Activated CD8-positive, alpha-beta memory T cell treated with anti-CD3 and anti-CD28 coated beads for 1 hour (primary cell): ENCODE results near the gene CA12.
"Not testable (repeated sequence)": the region's sequence is repeated elsewhere in the genome, so short reads cannot be mapped to it uniquely, and the experiment has no call there.

Experiments
- DNase-seq, 2 donors: peaks; one replicate each; pipeline ENCODE4 v3.0.0-alpha.2; 2020; ENCODE audit warnings: low read depth in 1 of 2; ENCODE audit errors: extremely low read depth in 1 of 2

CA12 gene

DNA sequence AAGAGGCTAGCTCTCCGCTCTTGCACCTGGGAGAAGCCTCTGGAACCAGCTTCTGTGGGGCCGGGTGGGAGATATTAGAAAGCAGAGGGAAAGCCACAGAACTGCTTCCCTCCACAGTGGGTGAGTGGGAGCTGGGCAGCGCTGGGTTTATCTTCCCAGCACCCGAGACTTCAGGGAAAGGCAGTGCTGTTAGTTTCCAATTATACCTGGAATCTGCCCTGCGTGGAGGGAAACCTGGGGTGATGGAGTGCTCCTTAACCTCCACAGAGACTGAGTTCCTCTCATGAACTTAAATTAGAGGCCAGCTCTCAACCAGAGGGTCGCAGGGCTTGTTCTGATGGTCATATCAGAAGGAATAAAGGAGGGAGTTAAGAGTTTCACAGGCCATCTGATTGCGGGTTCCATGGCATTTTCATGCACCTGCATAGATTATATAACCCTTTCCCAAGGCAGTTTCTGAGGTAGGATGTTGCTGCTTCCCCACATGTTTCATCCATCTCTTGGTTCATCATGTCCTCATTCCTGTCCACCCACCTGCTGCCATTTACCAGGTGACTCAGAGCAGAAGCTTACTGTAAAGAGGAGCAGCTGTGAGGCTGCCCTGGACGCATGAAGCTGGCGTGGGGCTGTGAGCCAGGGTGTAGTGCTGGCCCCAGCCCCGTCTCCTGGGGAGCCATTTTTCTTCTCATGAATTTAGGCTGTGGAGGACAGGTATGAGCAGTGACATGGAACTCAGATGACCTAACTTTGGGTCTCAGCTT lies 42.5 kb downstream of the CA12 start:
- no peak for DNase-seq

GRCh38 chr15:63338170-63338569 lies 43.5 kb downstream of the CA12 start:
- DNase-seq, result no peak

DNA sequence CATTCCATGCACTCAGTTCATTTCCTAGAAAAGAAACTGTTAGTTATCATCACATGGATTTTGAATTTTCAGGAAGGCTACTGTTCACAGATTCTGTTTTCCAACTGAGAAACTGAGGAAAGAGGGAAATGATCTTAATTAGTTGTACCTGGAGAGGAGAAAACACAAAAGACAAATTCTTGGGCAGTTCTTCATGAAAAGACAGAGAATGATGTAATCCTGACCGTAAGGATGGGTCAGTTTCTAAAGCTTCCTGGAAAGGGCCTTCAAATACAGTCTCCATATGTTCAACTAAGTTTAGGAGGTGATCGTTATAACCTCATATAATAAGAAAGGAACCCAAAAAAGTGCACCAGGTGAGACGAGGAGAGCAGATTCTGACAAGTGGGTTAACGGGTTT lies 44.6 kb downstream of the CA12 start:
- DNase-seq, result no peak

DNA sequence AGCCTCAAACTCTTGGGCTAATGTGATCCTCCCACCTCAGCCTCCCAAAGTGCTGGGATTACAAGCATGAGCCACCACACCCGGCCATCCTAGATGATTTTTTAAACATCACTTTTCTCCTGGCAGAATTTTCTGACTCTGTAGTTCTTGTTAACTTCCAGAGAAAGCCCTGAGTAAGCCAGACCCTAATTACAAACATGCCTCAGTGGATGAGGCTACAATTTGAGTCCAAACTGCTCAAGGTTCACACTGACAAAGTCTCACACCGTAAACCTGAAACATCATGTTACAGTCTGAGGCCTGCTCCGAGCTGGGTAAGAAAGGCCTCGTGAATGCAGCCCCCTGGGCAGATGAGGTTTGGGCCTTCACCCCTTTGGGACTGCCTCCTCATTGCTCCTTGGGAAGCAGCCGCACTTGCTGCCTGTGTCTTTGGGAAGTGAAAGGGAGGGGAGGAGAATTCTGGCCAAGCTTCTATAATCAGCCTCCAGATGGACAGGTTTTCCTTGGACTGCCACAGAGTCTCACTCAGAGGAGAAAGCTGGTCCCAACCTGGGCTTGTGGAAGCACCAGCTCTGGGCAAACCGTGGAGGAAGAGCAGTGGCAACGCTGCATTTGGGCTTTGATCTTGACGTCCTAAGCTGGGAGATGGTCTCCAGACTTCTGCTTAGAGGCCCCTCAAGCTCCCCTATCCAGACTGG lies 46.0 kb downstream of the CA12 start:
- no peak for DNase-seq

DNA sequence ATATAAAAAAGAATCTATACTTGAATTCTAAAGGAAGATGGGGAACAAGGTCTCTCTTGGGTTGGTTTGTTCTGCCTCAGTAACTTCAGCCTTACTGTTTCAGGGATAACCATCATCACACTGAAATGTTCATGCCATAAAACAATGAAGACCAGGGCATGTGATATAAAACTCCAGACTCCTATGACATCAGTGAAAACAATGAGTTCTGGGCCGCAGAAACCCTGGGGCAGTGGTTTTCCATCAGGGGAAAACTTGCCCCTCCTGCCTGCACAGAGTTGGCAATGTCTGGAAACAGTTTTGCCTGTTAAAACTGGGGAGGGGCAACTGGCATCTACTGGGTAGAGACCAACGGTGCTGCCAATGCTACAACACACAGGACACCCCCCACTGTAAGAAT lies 46.8 kb downstream of the CA12 start:
- DNase-seq, result no peak

GRCh38 chr15:63332367-63333124 lies 49.1 kb downstream of the CA12 start:
- DNase-seq, result no peak

DNA sequence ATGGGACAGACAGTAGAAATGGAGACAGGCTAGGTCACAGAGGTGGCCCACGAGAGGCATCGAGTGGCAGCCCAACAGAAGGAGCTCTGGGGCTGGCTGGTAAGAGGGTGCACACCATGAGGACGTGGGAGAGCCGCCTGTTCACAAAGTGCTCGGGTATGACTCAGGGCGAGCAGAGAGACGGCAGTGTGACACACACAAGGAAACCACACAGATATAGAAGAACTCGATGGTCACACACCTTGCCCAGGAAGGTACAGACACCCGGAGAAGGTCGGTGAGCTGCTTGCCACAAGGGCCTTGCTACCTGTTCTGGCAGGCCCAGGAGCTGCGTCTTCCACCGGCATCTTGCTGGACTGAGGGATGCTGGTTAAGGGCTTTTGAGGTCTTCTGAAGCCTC lies 50.2 kb downstream of the CA12 start:
- no peak for DNase-seq

DNA sequence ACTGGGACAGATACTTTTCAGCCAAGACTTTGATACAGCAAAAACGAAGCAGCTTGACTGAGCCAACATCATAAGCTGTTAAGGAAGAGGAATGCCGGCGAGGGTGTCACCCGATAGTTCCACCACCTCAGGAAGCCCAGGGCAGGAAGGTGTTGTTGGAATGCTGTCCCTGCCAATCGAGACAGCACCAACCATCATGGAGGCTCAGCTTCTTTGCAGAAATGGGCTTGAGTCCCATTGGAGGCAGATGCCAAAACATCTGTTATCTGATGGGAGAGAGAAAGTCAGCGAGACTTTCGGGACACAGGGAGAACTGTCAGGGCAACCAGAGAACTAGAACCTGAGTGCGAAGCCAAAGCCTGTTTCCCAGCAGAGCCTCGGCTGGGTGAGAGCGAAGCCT lies 50.7 kb downstream of the CA12 start:
- DNase-seq, result no peak

DNA sequence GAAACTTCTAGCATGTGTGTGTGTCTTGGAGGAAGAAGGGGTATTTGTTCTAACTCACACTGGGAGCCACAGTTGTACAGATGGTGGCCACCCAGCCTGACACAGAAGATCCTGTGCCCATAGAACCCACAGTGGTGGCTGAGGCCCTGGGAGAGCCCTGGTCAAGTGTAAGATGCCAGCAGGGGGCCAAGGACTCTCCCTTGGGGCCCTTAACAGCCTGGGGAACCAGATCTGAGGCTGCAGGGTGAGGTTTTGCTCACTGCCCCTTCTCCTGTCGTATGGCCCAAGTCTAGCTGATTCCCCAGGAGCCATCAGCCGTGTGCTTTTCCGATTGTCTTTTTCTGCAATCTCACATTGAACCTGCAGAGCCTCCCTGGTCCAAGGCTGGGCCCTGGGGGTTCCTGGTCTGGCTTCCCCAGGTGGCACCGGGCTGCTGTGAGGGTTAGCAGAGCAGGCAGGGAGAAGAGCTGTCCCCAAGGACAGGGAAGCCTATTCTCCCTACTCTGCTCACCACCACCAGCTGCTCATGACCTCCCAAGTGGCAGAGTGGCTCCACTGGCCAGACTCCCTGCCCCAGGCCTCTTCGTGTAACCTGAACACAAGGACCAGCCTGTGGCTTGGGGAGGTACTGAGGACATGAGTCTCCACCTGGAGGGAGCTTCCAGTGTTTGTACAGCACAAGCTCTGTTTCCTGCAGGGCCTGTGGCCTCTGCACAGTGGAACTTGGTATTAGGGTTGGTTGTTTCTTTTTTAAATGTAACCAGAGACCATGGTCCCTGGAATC lies 51.9 kb downstream of the CA12 start:
- no peak for DNase-seq

DNA sequence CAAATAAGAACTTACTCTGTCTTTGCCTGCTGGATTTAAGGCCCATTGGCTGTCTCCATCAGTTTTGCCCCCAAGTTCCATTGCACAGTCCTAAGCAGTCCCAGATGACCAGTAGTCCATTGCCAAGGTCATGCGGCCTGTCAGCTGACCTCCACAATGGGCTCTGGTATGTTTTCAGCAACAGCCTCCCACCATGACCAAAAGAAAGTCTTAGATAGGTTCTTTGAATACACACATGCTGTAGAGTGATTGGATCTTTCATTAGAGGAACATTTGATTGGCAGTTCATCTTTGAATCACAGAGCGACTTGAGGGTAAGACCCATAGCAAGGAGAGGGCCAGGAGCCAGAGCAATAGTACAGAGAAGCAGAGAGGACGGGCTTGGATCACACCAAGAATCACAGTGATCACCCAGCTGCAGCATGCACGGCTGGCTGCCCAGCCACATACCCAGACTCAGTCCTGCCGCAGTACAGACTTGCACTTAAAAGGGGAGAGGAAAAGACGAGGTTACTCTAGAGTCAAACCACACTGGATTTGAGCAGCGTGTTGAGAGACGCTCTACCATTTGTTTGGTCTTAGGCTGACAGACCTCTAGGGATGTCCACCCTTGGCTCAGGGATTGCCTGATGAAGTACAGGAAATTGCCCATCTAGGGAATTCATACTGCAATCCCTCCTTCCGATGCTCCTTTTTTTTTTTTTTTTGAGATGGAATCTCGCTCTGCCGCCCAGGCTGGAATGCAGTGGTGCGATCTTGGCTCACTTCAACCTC lies 53.8 kb downstream of the CA12 start:
- no peak for DNase-seq

- no peak for DNase-seq
Observed at GRCh38 chr15:63324770-63325169, 56.9 kb downstream of the CA12 start.

DNA sequence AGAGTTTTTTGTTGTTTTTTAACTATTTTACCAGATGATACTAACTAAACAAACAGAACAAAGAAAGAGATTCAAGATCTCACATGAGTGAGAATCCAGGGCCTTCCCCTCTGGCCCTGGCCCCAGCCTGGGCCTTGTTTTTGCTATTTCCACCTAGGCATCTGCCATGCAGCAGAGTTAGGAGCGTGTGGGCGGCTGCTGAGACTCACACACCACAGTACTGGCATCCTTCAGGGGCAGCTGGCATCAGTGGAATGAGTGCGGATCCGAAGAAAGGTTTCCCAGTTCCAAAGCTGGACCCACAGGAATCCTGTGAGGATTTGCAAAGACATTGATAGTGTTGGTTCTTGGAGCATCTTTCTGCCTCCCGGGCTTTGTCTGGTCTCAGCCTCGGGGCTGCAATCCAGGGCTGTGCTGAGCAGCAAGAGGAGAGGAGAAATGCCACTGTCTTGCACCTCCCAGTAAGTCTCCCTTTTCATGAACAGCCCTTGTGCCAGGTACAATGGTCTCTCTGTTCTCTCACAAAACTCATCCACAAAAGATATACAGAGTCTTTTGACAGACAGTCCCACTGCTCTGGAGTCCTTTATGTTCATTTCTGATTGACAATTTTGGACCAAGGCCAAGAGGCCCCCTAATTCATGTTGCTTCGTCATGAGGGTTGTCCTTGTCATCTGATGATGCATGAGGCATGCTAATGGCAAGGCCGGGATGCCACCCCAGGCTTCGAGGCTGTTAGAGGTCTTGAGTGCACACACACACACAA lies 57.7 kb downstream of the CA12 start:
- DNase-seq, result no peak

DNA sequence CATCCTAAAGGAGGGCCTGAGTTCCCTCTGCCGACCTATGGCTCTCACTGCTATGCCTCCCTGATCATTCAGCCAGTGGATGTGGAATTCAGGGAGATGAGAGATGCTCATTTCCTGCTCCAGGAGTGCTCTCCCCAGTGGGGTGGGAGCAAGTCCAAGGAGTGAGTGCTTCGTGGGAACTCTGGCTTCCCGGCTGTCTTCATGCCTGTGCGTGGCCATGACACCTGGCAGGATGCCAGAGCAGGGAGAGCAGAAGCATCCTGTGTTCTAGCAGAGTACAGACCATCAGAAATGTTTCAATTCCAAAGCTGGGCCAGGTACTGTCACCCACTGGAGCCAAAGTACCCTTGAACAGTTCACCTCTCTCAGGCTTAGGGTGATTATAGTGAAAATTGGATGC lies 59.1 kb downstream of the CA12 start:
- no peak for DNase-seq

DNA sequence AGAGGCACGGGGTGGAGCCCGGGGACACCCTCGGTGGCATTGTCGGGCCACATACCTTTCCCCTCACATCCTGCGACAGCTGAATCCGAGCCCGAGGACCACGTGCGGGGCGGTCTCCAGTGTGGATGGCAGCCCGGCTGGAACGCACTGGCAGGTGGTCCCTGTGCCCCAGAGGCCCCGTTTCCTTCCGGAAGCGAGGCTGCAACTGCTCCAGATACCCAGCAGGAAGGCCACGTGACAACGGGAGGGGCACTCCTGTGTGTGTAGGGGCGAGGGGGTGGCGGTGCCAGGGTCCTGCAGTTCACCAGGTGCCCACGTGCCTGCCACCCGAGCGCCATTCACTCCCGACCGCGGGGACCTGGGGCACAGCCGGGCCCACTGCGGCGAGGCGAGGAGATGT lies 60.2 kb downstream of the CA12 start:
- DNase-seq, result no peak

GRCh38 chr15:63320981-63321380 lies 60.7 kb downstream of the CA12 start:
- not testable (repeated sequence) for DNase-seq

- DNase-seq, result not testable (repeated sequence)
Observed at GRCh38 chr15:63320446-63320845, 61.2 kb downstream of the CA12 start.

GRCh38 chr15:63319065-63319464 lies 62.6 kb downstream of the CA12 start:
- DNase-seq, result no peak

GRCh38 chr15:63318344-63318743 lies 63.3 kb downstream of the CA12 start:
- no peak for DNase-seq

DNA sequence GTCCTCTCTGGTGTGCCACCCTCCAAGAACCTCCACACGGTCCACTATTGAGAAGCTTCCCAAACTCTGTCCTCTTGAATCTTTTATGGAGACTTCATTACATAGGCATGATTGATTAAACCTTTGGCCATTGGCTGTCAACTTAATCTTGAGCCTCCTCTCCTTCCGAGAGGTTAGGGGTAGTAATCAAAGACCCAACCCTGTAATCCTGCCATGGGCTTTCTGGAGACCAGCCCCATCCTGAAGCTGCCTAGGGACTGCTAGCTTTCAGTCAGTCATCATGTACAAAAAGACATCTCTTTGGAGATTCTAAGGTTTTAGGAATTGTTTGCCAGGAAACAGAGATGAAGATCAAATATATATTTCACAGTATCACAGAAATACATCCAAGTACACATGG lies 67.2 kb downstream of the CA12 start:
- no peak for DNase-seq

DNA sequence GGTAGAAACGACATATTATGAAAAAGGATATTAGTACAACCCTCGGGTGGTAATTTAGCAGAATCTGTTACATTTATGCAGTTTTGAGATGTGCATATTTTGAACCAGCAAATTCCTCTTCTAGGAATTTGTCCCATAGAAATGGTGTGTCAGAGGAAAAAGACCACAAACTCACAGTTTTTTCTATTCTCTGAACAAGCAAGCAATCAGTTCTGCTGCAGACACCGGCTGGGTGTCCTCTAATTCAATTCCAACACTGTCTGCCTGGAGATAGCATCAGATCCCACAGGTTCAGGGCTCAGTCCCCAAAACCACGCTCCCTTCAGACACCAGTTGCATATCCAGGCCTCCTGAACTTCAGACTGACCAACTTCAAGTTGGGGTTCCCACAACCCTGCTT lies 67.8 kb downstream of the CA12 start:
- DNase-seq, result no peak
